Naive B cell (primary cell): ENCODE measurements around the gene MUCL3. TPM values are rescaled to one million over a fixed set of nuclear protein-coding genes. Genes with fewer than 3 reads are reported as not detected.
"Not testable (repeated sequence)": the region's sequence is repeated elsewhere in the genome, so short reads cannot be mapped to it uniquely, and the experiment has no call there.

ENCODE experiments used
- ATAC-seq, 2 donors: fragments of 150-1000 bp; cut with Tn5 transposase; 2 replicates each; pipeline ENCODE4 v1.10.0; 2021; ENCODE audit warnings: low read depth in 2 of 2, mild to moderate bottlenecking in 2 of 2, moderate library complexity in 2 of 2
- DNase-seq: peaks from one replicate; pipeline ENCODE4 v3.0.0; 2022
- H3K27ac Mint-ChIP-seq, 6 donors: one replicate each; pipeline ENCODE4 v1.8.0; 2020 to 2022; ENCODE audit warnings: mild to moderate bottlenecking in 6 of 6, mixed read lengths in 6 of 6, moderate library complexity in 5 of 6, inconsistent platforms in 2 of 6
- H3K27me3 Mint-ChIP-seq, 3 donors: one replicate each; pipeline ENCODE4 v1.8.0; 2021 to 2022; ENCODE audit warnings: mixed read lengths in 3 of 3, mild to moderate bottlenecking in 1 of 3
- H3K36me3 Mint-ChIP-seq, 2 donors: one replicate each; pipeline ENCODE4 v1.8.0; 2020 to 2022; ENCODE audit warnings: mixed read lengths in 2 of 2, inconsistent platforms in 1 of 2, mild to moderate bottlenecking in 1 of 2
- H3K4me1 Mint-ChIP-seq, 3 donors: one replicate each; pipeline ENCODE4 v1.8.0; 2020 to 2022; ENCODE audit warnings: mixed read lengths in 3 of 3, inconsistent platforms in 1 of 3, mild to moderate bottlenecking in 1 of 3, moderate library complexity in 1 of 3
- H3K4me3 Mint-ChIP-seq, 8 donors: one replicate each; pipeline ENCODE4 v1.8.0; 2020 to 2022; ENCODE audit warnings: mild to moderate bottlenecking in 8 of 8, mixed read lengths in 8 of 8, moderate library complexity in 8 of 8, inconsistent platforms in 2 of 8
- H3K9me3 Mint-ChIP-seq, 7 donors: one replicate each; pipeline ENCODE4 v1.8.0; 2020 to 2022; ENCODE audit warnings: mixed read lengths in 7 of 7, mild to moderate bottlenecking in 5 of 7, inconsistent platforms in 2 of 7, moderate library complexity in 1 of 7
- polyA plus RNA-seq, 6 donors: library from polyadenylated mRNA; unstranded; fragments of 300-500 nt; fragmentation: Illumina TruSeq; gene quantifications; one replicate each; pipeline ENCODE4 v1.2.3, GENCODE V29; 2021; ENCODE audit warnings: low read depth in 6 of 6

MUCL3 gene
- polyA plus RNA-seq, 6 donors from 2014 or later = not detected

DNA sequence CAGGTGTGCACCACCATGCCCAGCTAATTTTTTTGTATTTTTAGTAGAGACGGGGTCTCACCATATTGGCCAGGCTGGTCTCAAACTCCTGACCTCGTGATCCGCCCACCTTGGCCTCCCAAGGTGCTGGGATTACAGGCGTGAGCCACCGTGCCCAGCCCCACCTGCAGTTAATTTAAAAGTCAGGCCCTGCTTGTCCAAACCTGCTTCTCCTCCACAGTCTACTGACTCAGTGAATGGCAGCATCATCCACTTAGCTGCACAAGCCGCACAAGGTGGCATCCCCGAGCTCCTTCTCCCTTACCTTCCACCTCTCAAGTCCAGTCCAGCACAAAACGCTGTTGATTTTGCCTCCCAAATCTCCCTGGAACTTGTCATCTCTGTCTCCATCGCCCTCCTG, 38.6 kb upstream of the MUCL3 start:
- peak overlapping the region in 3 of 6 donors; percentile 6 to 84 (median 34) for H3K27ac Mint-ChIP-seq
- H3K36me3 Mint-ChIP-seq, H3K9me3 Mint-ChIP-seq, DNase-seq, H3K27me3 Mint-ChIP-seq, ATAC-seq: not testable (repeated sequence)
- peaks cover 8 to 34% (median 11%) of the 10 kb centered on the region in 3 donors for H3K4me1 Mint-ChIP-seq
- peak overlapping the region in 6 of 8 donors; percentile 13 to 86 (median 60) for H3K4me3 Mint-ChIP-seq

DNA sequence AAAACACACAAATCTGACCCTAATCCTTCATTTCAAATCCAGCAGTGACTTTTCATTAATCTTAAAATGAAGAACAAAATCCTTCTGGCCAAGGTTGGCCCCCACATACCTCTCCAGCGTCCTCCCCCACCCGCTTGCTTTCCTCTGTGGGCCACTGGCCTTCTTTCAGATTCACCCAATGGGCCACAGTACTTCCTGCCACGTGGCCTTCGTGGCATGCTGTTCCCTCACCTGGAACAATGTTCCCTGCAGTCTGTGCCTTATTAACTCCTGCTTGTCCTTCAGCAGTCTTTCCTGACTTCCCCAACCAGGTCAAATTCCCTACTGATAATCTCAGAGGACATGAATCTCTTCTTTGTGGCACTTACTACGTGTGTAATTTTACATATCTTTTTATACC, 38.1 kb upstream of the MUCL3 start:
- peaks cover 0 to 10% of the 10 kb centered on the region in 2 donors for H3K36me3 Mint-ChIP-seq
- H3K27ac Mint-ChIP-seq = peak overlapping the region in 4 of 6 donors; percentile 6 to 71 (median 45)

DNA sequence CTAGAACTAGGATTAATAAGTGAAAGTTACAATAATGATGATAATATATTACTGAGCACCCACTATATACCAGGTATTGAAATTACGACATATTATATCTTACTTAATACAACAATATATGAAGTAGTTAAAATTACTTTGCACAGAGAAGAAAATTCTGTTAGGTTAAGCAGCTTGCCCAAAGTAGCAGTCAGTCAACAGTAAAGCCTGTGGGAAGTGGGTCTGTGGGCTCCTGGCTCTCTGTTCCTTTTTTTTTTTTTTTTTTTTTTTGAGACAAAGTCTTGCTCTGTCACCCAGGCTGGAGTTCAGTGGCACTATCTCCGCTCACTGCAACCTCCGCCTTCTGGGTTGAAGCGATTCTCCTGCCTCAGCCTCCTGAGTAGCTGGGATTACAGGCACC, 37.5 kb upstream of the MUCL3 start:
- no peaks in the 10 kb centered on the region for H3K27me3 Mint-ChIP-seq
- H3K9me3 Mint-ChIP-seq = no peaks in the 10 kb centered on the region
- H3K4me3 Mint-ChIP-seq = peak overlapping the region in 6 of 8 donors; percentile 13 to 86 (median 49)
- H3K27ac Mint-ChIP-seq = peak overlapping the region in 3 of 6 donors; percentile 6 to 71 (median 46)
- H3K4me1 Mint-ChIP-seq = peaks cover 14 to 44% (median 18%) of the 10 kb centered on the region in 3 donors
- DNase-seq = peak; percentile 27
- peak; percentile 28 to 41 for ATAC-seq
- peaks cover 0 to 7% of the 10 kb centered on the region in 2 donors for H3K36me3 Mint-ChIP-seq

More for the DNA sequence above, 38.1 kb upstream of the MUCL3 start:
- ATAC-seq (peak in 1 of 2 donors; percentile 20), DNase-seq (no peak)
- Mint-ChIP-seq H3K4me3 (peak overlapping the region in 6 of 8 donors; percentile 13 to 86 (median 60)), H3K4me1 (peaks cover 9 to 39% (median 12%) of the 10 kb centered on the region in 3 donors), H3K27me3 (no peaks in the 10 kb centered on the region), H3K9me3 (no peaks in the 10 kb centered on the region)

DNA sequence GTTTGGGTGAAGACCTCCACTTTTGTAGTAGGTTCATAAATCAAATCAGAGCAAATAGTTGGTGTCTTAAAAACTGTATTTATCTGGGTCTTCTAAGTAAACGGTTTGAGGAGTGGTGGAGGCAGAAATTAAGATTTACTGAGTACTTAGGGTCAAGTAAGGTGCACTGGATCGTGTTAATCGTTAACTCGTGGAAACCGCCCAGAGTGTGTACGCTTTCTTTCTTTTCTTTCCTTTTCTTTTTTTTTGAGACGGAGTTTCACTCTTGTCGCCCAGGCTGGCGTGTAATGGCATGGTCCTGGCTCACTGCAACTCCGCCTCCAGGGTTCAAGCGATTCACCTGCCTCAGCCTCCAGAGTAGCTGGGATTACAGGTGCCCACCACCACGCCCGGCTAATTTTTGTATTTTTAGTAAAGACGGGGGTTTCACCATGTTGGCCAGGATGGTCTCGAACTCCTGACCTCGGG, 33.4 kb upstream of the MUCL3 start:
- DNase-seq, H3K9me3 Mint-ChIP-seq, H3K27me3 Mint-ChIP-seq, ATAC-seq: not testable (repeated sequence)
- Mint-ChIP-seq H3K27ac (peak overlapping the region in 2 of 6 donors; percentile 51 to 90), H3K4me1 (peaks cover 25 to 48% (median 26%) of the 10 kb centered on the region in 3 donors), H3K4me3 (peak overlapping the region; percentile 96 to 100 (median 98)), H3K36me3 (peaks cover 0 to 14% of the 10 kb centered on the region in 2 donors)

DNA sequence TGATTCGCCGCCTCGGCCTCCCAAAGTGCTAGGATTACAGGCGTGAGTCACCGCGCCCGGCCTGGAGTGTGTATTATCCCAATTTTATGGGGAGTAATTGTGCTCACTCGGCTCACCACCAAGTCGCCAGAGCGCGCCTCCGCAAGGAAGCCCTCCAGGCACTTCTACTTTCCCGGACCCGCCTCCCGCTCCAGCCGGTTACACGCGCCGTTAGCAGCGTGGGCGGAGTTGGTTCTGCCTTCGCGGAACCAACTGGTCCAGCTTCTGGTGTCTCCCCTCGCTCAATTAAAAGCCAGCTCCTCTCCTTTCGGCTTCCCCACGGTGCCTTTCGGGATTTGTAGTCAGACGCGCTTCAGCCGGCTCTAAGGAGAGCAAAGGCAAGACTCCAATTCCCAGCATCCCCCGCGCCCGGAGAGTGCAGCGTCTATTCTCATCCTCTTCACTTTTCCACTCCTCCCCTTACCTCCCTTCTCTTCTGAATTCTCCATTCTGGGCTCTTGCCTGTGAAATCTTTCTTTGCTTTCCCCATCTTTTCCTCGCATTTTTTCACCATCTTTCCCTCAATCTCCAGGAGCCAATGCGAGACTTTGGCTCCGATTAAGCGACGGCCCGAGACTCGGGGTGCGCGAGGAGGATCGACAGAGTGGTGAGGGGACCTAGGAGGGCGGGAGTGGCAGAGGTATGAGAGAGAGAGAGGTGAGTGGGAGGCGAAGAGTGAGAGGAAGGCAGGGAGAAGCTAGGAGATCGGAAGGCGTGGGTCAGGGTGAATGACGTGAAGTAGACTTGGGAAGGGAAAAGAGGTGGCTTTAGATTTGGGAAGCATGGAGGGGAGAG, 32.8 kb upstream of the MUCL3 start, which contains the start of gene GTF2H4:
Gene GTF2H4 (plus strand): TSS at position 450 of the 834 bp plus-strand sequence.
- peak; percentile 96 for ATAC-seq
- Mint-ChIP-seq H3K27me3 (no peaks in the 10 kb centered on the region), H3K4me1 (peaks cover 19 to 45% (median 22%) of the 10 kb centered on the region in 3 donors), H3K9me3 (no peaks in the 10 kb centered on the region), H3K36me3 (peaks cover 0 to 14% of the 10 kb centered on the region in 2 donors), H3K4me3 (peak within 1 kb of the TSS; percentile 96 to 100 (median 98)), H3K27ac (peak within 1 kb of the TSS; percentile 9 to 90 (median 65))
- peak; percentile 85 for DNase-seq

DNA sequence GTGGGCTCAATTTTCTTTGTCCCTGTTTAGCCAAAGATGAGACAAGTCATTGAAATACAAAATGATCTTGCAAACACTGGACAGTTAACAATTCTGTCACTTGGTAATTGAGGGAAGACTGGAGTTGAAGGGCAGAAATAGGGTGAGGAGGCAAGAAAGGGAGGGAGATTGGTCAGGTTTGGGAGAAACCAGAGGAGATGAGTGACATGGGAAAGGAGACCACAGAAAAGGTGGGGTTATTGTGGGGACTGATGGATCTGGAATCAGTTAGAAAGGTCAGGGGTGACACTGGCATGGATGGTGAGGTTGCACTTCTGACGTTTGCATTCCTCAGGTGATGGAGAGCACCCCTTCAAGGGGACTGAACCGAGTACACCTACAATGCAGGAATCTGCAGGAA, 32.1 kb upstream of the MUCL3 start:
- H3K9me3 Mint-ChIP-seq = no peaks in the 10 kb centered on the region
- ATAC-seq = no peak
- no peaks in the 10 kb centered on the region for H3K27me3 Mint-ChIP-seq
- H3K4me1 Mint-ChIP-seq = peaks cover 17 to 44% (median 21%) of the 10 kb centered on the region in 3 donors
- peak overlapping the region in 2 of 6 donors; percentile 51 to 69 for H3K27ac Mint-ChIP-seq
- DNase-seq = no peak
- peak overlapping the region; percentile 96 to 100 (median 98) for H3K4me3 Mint-ChIP-seq
- H3K36me3 Mint-ChIP-seq = peaks cover 0 to 14% of the 10 kb centered on the region in 2 donors

DNA sequence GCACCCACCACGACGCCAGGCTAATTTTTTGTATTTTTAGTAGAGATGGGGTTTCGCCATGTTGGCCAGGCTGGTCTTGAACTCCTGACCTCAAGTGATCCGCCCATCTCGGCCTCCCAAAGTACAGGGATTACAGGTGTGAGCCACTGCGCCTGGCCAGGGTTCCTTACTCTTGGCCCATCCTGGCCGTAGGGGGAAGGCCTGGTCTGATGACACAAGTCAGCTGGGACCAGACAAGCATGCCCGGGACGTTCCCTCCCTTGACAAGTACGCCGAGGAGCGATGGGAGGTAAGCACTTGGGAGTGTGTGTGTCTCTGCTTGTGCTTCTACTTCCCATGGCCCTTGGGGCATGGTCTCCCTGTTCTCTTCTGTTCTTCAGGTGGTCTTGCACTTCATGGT, 30.3 kb upstream of the MUCL3 start:
- H3K27me3 Mint-ChIP-seq = not testable (repeated sequence)

DNA sequence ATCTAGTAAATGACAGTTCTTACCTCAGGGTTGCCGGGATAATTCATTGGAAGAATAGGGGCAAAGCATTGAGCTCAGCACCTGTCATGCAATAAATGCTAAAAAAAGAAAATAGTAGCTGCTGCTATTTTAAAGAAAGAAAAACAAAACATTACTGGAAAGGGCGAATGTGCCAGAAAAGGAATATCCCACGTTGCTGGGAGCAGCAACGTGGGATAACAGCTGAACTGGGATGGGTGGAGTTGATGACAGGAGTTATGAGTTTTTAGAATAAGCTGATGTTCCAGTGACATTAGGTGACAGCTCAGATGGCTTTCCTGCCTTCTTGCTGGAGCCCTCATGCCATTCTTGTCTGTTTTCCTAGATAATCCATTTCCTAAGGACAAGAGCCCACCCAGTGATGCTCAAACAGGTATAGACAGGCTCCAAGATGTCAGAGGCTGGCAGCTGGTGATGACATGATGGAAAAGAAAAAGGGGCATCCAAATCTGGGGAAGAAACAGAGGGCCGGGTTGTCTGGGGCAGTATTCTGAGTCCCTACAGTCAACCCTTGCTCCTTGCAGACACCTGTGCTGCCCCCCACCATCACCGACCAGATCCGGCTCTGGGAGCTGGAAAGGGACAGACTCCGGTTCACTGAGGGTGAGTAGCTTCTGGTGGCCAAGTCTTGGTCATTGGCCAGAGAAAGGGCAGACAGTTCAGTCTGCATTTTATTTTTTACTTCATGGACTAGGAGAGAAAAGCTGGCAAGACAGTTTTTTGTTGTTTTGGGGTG, 27.8 kb upstream of the MUCL3 start:
- H3K4me1 Mint-ChIP-seq = peaks cover 38 to 52% (median 44%) of the 10 kb centered on the region in 3 donors
- H3K9me3 Mint-ChIP-seq = no peaks in the 10 kb centered on the region
- H3K27me3 Mint-ChIP-seq = no peaks in the 10 kb centered on the region
- no peak for DNase-seq
- no peak for ATAC-seq
- peaks cover 5 to 14% of the 10 kb centered on the region in 2 donors for H3K36me3 Mint-ChIP-seq
- H3K27ac Mint-ChIP-seq = peak overlapping the region in 3 of 6 donors; percentile 62 to 70 (median 64)
- H3K4me3 Mint-ChIP-seq = peak overlapping the region; percentile 84 to 98 (median 94)

More for the DNA sequence above, 30.3 kb upstream of the MUCL3 start:
- ATAC-seq, H3K9me3 Mint-ChIP-seq, H3K27ac Mint-ChIP-seq, DNase-seq: not testable (repeated sequence)
- Mint-ChIP-seq H3K4me3 (peak overlapping the region in 5 of 8 donors; percentile 36 to 98 (median 61)), H3K36me3 (peaks cover 0 to 14% of the 10 kb centered on the region in 2 donors), H3K4me1 (peaks cover 30 to 58% (median 31%) of the 10 kb centered on the region in 3 donors)

DNA sequence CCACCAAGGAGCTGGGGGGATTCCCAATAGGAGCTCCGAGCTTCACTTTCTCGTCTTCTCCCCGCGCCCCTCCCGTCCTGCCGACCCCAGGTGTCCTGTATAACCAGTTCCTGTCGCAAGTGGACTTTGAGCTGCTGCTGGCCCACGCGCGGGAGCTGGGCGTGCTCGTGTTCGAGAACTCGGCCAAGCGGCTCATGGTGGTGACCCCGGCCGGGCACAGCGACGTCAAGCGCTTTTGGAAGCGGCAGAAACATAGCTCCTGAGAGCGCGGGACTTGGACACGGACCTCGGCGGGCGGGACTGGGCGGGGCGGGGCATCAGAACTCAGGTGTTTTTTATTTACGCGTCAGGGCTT, 27.1 kb upstream of the MUCL3 start:
- H3K9me3 Mint-ChIP-seq = no peaks in the 10 kb centered on the region
- DNase-seq (peak; percentile 11), ATAC-seq (no peak)
- H3K4me1 Mint-ChIP-seq = peaks cover 31 to 44% (median 40%) of the 10 kb centered on the region in 3 donors
- peaks cover 8 to 14% of the 10 kb centered on the region in 2 donors for H3K36me3 Mint-ChIP-seq
- H3K4me3 Mint-ChIP-seq = peak overlapping the region; percentile 84 to 98 (median 94)
- H3K27me3 Mint-ChIP-seq = no peaks in the 10 kb centered on the region
- peak overlapping the region in 5 of 6 donors; percentile 20 to 70 (median 58) for H3K27ac Mint-ChIP-seq

DNA sequence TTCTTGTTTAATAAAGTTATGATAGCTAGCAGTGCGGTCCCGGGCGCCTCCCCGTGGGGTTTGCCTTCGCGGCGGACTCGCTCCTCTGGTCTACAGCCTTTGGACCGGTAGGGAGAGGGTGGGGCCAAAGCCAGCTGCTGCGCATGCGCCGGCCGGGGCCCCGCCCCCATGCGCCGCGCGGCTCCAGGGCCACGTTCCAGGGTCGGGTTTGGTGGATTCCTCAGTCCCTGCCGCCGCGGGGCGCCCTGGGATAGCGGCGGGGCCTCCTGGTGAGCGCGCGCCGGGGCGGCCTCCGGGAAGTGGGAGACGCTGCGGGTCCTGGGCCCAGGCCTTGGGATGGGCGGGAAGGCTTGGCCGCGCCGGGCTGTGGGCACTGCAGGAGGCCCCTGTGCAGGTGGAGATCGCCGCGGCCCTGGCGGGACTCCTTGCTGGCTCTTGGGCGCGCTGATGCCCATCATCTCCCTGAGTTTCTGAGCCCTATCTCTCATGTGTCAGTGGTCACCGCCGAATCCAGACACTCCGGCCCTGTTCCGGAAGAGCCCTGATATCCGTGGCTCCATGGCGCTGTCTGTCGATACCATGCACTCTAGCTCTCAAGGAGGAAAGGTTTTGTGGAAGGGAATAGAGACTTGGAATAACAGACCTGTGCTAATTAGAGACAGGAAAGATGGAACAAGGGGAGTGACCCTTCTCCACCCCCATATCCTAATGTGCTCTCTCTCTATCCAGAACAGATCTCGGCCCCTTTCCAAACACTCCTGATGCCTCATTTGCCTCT, 26.5 kb upstream of the MUCL3 start, which contains the start of gene VARS2:
Gene VARS2 (plus strand): TSS at position 163 of the 778 bp plus-strand sequence. CDS start 599 bp downstream, at position 762.
- peak; percentile 89 for DNase-seq
- H3K9me3 Mint-ChIP-seq = no peaks in the 10 kb centered on the region
- peak; percentile 94 to 95 for ATAC-seq
- H3K27me3 Mint-ChIP-seq = no peaks in the 10 kb centered on the region
- H3K4me3 Mint-ChIP-seq = peak within 1 kb of the TSS; percentile 84 to 98 (median 94)
- peaks cover 25 to 39% (median 34%) of the 10 kb centered on the region in 3 donors for H3K4me1 Mint-ChIP-seq
- peaks cover 13 to 14% of the 10 kb centered on the region in 2 donors for H3K36me3 Mint-ChIP-seq
- peak within 1 kb of the TSS; percentile 70 to 90 (median 80) for H3K27ac Mint-ChIP-seq

DNA sequence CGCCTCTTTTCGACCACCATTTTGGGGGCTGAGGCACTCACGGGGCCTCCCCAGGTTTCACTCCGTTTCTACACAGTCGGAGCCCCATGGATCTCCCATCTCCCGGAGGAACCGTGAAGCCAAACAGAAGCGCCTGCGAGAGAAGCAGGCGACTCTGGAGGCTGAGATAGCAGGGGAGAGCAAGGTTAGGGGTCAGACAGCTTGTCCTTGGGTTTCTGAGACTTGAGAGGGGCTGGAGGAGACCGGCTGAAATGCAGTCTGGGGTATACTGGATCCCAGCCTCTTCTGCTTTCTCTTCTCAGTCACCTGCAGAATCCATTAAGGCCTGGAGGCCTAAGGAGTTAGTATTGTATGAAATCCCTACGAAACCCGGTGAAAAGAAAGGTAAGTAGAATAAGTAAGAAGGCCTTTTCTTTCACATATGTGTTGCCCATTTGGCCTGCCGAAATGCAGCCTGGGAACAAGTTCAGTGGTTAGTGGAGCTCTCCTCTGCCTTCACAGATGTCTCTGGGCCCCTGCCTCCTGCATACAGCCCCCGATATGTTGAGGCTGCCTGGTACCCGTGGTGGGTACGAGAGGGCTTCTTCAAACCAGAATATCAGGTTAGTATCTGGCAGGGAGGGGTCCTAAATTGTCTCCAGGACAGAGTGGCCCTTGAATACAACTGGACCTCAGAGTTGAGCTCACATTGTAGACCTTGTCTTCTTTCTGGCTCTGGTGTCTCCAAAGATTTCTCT, 25.8 kb upstream of the MUCL3 start:
- peaks cover 18 to 21% of the 10 kb centered on the region in 2 donors for H3K36me3 Mint-ChIP-seq
- peaks cover 25 to 37% (median 34%) of the 10 kb centered on the region in 3 donors for H3K4me1 Mint-ChIP-seq
- DNase-seq (no peak), ATAC-seq (no peak)
- no peaks in the 10 kb centered on the region for H3K27me3 Mint-ChIP-seq
- no peaks in the 10 kb centered on the region for H3K9me3 Mint-ChIP-seq
- peak overlapping the region; percentile 84 to 98 (median 94) for H3K4me3 Mint-ChIP-seq
- H3K27ac Mint-ChIP-seq = peak overlapping the region in 5 of 6 donors; percentile 64 to 90 (median 81)

DNA sequence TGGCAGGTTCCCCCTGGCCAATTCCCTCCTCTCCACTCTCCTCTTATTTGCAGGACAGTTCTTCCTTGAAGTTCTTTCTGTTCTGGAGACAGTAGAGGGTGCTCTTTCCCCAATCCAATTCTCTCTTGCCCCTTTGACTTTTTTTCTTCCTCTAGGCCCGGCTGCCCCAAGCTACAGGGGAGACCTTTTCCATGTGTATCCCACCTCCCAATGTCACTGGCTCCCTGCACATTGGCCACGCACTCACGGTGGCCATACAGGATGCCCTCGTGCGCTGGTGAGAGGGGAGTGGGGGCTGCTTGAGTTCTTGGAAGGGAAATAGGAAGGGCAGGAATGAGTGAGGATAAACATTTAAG, 25.2 kb upstream of the MUCL3 start:
- peaks cover 25 to 37% (median 34%) of the 10 kb centered on the region in 3 donors for H3K4me1 Mint-ChIP-seq
- H3K36me3 Mint-ChIP-seq = peaks cover 18 to 26% of the 10 kb centered on the region in 2 donors
- H3K27ac Mint-ChIP-seq = peak overlapping the region in 2 of 6 donors; percentile 29 to 46
- H3K9me3 Mint-ChIP-seq = no peaks in the 10 kb centered on the region
- DNase-seq (peak; percentile 20), ATAC-seq (no peak)
- peak overlapping the region; percentile 82 to 98 (median 94) for H3K4me3 Mint-ChIP-seq
- no peaks in the 10 kb centered on the region for H3K27me3 Mint-ChIP-seq
